IPS DF 4.7 (cell line): ENCODE measurements around the gene MYMK.

ENCODE experiments used
- DNase-seq: peaks from one replicate; pipeline ENCODE4 v3.0.0-alpha.2; 2013; ENCODE audit warnings: low spot score; ENCODE audit errors: extremely low read depth

MYMK gene

DNA sequence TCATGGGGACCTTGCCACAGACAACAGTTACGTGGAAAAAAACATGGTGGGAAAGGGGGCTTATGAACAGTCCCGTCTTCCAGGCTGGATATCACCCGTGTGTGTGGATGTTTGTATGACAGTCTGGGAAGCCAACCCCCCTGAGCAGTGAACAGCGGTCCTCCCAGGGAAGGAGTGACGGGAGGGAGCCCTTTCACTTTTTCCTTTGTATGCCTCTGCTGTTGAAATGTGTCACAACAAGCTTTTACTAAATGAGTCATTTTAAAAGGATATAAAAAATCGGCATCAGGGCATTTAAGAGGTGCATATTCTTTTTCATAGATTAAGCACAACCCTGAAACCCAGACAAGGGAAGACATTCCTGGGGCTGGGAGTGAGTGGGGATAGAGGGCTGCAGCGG lies 5.1 kb downstream of the MYMK start:
- no peak for DNase-seq

DNA sequence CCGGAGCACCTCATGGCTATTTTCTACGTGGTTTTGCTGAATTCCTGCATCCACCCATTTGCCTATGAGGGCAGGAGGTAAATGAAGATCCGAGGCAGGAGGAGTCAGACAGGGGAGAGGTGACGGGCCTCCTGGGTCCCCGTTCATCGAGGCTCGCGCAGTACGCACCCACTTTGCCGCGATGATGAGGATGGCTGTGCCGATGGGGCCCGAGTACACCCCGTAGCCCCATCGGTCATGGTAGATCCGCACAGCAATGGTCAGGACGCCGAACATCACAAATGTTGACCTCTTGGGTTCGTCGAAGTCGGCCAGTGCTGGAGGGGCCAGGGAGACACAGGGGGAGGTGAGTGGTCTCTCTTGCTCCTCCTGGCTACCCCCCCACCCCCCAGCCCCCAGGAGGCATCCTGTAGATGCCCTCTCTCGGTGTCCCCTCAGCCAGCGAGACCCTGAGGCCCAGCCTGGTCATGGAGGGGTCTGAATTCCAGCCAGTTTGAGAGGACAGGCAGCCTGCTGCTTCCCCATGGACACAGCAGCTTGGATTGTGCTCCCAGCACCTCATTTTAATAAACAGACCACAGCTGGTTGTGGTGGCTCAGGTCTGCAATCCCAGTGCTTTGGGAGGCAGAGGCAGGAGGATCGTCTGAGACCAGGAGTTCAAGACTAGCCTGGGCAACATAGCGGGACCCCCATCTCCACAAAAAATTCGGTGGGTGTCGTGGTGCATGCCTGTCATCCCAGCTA lies 5.9 kb downstream of the MYMK start:
- no peak for DNase-seq

DNA sequence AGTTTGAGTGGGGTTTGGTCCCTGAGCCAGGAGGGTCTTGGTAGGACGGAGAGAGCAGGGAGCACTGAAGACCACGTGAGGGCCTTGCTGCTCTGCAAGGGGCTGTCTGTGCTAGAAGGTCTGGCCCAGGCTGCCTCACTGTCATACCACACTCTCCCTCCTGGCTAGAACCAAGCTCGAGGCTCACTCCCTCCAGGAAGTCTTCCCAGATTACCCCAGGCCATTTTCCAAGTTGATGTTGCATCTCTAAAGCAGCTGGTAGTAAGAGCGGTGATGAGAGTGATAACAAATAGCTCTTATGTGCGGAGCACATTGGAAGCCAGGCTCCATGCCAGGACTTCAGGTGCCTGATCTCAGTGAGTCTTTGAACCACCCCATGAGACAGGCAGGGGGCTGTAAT lies 6.6 kb downstream of the MYMK start:
- no peak for DNase-seq

DNA sequence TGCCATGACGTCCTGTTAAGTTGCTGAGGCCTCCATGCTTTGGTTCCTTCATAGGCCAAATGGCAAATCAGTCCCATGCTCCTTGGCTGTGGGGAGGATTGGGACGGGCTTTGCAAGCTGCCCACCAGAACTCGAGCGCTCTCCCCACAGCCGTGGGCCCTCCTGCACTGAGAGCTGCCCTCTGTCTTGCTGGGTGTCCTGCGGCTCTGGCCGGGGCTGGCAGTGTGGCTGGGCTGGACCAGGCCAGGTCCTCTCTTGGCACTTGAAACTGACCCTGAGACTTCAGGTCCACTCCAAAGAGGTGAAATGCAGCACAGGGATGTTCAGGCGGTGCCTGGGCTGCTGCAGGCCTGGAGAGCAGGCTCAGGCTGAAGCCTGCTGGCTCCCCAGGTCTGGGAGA lies 7.0 kb downstream of the MYMK start:
- no peak for DNase-seq

- DNase-seq, result no peak
These were observed 7.8 kb downstream of the MYMK start for GRCh38 chr9:133516961-133517350.

DNA sequence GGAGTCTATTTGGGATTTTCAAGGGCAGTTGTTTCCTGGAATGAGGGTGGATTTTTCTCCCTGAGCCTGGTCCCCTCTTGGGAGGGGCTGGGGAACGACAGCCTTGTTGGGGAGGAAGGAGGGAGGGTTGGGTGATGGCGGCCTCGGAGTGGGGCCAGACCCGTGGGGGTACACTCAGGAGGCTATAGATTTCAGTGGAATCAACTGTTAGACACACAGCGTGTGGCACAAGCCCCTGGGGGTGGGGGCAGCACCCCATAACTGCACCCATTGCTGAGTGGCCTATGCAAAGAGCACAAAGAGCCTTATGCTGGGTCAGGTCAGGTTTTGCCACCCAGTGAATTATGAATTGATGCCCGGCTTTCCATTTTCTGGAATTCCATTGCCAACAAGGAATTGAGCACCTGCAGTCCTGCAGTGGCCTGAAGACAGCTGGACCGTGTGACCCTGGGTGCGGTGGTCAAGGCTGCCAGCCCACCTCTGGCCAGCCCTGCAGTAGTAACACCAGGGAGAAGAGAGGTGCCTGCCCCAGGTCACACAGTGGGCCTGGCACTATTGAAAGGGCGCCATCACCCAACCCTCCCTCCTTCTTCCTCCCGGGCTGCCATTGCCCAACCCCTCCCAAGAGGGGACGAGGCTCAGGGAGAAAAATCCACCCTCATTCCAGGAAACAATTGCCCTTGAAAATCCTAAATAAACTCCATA lies 8.4 kb downstream of the MYMK start:
- DNase-seq, result no peak

- DNase-seq, result no peak
These were observed 9.0 kb downstream of the MYMK start for GRCh38 chr9:133515615-133516255.

DNA sequence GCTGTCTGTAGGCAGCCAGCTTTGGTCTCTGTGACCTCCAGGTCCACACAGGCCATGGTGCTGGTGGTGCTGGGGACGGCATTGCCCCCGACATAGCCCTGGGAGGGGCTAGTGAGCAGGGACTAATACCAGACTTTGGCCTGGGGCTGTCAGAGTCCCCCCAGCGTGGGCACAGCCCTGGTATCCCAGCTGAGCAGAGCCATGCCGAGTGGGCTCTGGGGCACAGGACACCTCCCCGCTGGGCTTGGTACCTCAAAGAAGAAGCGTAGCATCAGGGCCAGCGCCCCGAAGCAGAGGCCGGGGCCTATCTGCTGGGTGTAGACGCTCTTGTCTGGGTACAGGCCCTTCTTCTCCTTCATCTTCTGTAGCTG lies 9.5 kb downstream of the MYMK start:
- DNase-seq, result no peak

GRCh38 chr9:133514460-133515239 lies 10.1 kb downstream of the MYMK start:
- no peak for DNase-seq

DNA sequence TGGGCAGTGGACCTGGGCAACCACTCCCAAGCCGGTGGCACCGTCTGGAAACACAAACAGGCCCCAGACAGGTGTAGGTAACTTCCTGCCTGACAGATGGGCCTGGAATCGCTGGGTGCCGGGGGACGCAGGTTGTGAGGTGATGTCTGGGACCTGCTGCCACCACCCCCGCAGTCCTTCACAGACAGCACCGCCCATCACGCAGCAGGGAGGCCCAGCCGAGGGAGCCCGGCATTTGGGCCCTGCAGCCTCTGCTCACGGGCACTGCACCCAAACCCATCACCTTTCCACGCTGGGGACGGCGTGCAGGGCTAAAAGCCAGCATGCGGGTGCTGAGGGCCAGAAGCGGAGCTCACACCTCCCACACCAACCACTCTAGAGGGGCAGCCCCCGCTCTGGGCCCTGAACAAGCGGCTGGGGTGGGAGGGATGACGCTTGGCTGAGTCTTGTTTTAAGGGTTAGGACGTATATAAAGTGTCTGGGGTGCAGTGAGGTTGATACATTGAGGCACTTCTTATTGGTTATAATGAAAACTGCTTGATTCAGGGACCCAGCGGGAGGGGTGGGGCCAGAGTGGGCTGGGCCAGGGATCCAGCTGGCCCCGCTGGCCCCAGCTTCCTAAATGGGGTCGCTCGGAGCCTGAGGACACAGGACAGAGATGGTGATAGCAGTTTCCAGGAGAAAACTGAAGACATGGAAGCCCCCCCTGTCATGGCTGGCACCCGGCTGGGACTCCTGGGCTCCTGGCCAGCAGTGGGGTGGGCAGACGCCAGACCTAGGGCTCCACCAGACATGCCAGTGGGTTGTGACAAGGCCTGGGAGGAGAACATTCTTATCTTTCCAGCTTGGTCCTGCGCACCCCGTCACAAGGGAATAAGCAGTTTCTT lies 11.3 kb downstream of the MYMK start:
- DNase-seq, result no peak

DNA sequence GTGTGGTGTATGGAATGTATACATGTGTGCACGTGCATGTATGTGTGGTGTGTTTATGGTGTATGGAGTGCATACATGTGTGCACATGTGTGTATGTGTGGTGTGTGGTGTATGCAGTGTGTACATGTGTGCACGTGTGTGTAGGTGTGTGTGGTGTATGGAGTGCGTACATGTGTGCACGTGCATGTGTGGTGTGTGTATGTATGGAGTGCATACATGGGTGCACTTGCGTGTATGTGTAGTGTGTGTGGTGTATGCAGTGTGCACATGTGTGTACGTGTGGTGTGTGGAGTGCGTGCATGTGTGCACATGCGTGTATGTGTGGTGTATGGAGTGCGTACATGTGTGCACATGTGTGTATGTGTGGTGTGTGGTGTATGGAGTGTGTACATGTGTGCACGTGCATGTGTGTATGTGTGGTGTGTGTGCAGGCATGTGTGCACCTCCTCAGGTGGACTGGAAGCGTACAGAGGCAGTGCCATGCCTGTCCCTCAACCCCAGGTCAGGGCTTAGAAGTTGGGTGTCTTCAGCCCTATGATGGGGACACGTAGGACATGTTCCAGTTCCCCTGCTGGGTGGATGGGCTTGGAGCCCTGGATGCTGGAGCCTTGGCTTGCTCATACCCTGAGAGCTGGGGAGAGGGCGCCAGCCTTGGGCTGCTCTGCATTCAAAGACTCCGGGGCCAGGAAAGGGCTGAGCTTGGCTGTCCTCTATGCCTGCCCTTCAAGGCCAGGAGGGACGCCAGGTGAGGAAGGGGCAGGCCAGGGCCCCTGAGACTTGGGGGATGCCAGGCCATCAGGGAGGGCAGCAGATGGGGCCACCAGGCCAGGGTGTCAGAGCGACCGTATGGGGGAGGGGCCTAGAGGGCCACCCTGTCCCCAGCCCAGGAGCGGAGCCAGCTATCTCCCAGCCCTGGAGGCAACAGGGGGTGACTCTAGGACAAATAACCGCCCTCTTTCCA lies 12.2 kb downstream of the MYMK start:
- DNase-seq, result no peak

DNA sequence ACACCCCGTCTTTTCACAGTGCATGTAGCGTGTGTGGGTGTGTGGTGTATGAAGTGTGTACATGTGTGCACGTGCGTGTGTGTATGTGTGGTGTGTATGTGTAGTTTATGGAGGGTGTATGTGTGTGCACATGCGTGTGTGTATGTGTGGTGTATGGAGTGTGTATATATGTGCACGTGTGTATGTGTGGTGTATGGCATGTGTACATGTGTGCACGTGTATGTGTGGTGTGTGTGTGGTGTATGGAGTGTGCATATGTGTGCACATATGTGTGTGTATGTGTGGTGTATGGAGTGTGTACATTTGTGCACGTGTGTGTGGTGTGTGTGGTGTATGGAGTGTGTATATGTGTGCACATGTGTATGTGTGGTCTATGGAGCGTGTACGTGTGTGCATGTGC lies 13.2 kb downstream of the MYMK start:
- no peak for DNase-seq

GRCh38 chr9:133510926-133511505 lies 13.7 kb downstream of the MYMK start:
- DNase-seq, result no peak

DNA sequence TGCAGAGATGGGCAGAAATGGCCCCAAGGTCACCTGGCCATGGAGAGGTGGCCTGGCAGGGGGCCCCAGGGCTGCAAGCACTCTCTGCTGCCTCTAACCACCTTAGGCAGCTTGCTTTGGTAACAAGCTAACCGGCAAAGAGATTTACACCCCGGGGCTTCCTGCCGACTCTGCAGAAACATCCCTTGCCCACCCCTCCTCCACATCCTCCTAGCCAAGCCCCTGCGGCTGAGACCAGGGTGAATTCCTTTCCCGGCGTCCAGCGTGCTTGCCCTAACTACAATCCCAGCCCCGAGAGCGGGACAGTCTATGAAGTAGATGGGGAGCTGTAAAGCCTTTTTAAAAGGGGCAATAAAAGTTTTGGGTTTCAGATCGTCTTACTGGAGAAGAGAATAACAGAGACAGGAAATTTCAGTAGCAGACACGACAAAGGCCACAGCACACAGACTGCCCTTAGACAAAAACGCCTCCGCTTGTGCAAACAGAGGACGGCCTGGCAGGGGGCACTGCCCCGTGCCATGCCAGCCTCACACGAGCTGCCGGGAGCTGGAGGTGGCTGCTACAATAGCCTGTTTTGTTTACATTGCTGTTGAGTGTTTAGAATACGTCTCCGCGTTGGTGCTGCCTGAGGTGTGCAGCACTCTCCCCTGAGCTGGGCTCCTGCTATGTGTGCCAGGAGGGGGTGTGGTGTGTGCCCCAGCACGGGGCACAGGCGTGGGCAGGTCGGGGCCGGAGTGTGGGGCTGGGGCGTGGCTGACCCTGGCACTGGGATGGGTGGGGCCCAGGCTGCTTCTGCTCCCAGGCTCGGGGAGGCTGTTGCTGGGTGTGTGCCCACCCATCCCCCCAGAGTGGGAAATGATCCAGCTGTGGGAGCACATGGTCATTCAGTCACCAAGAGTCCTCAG lies 15.3 kb downstream of the MYMK start:
- no peak for DNase-seq

DNA sequence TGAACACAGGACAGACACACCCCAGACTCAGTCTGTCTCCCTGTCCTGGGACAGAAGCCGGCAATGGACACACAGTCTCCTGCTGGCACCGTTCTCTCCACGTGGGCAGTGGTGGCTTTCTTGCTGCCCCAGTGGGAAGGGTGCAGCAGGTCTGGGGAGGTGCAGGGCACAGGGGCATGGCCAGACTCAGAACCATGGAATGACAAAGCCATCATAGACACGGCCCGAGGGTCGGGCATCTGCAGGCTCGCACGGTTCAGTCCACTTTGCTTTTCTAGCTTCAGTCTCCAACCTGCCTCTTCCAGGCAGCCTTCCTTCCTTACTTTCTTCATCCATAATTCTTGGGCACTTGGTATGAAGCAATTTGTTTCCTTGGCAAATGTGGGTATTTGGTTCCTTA lies 16.7 kb downstream of the MYMK start:
- no peak for DNase-seq

- DNase-seq, result no peak
These were observed 17.4 kb downstream of the MYMK start for GRCh38 chr9:133507246-133507965.

GRCh38 chr9:133506653-133507038 lies 18.1 kb downstream of the MYMK start:
- no peak for DNase-seq
